GM10248 (cell line): ENCODE data around the gene MAP3K7.

Experiments
- CTCF ChIA-PET: fragments of 300-600 bp; sonication (Branson Sonifier 250); formaldehyde crosslinking; extraction: SDS; loops from one replicate; lab custom pipeline; 2021; ENCODE audit warnings: antibody characterized with exemption; lab: Yijun Ruan, JAX
- POLR2A ChIA-PET: fragments of 350-650 bp; sonication (Branson Sonifier 250); formaldehyde crosslinking; extraction: SDS; loops from one replicate; lab custom pipeline; 2020; ENCODE audit warnings: antibody characterized with exemption; lab: Yijun Ruan, JAX
- DNase-seq: peaks from one replicate; pipeline ENCODE4 v3.0.0; 2012; ENCODE audit errors: extremely low spot score
- TF ChIP-seq, protein P1 (sequence below): IDR thresholded peaks from 2 replicates; pipeline ENCODE4 v1.5.1; 2012; ENCODE audit warnings: mild to moderate bottlenecking, low read depth; ENCODE audit errors: extremely low read depth, missing control alignments, control extremely low read depth

The MAP3K7 gene

DNA sequence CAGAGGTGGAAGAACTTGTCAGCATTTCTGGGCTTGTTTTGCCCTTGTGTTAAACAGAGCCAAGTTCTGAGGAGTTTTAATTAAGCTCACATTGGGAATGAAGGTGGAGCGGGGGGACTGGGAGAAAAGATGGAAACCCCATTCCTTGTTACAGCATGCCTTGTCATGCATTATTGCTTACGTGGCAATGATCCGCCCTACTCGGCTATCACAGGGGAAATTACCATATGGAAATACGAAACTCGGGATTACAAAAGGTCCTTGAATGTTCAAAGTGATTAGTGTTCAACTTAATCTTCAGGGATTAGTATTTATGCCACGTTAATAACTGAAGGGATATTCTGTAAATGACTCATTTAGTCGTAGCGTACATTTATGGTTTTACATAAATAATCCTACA is 86.4 kb downstream of the MAP3K7 start:
- no peak for DNase-seq
- ChIA-PET CTCF (interaction anchor here (0.5 to 3.3 kb wide), 3 partner anchors 21 to 559 kb away, joined by 3 to 16 read pairs (median 3); no protein-coding TSS in a partner anchor), POLR2A (no interaction called here)
- TF ChIP-seq, protein P1, sequence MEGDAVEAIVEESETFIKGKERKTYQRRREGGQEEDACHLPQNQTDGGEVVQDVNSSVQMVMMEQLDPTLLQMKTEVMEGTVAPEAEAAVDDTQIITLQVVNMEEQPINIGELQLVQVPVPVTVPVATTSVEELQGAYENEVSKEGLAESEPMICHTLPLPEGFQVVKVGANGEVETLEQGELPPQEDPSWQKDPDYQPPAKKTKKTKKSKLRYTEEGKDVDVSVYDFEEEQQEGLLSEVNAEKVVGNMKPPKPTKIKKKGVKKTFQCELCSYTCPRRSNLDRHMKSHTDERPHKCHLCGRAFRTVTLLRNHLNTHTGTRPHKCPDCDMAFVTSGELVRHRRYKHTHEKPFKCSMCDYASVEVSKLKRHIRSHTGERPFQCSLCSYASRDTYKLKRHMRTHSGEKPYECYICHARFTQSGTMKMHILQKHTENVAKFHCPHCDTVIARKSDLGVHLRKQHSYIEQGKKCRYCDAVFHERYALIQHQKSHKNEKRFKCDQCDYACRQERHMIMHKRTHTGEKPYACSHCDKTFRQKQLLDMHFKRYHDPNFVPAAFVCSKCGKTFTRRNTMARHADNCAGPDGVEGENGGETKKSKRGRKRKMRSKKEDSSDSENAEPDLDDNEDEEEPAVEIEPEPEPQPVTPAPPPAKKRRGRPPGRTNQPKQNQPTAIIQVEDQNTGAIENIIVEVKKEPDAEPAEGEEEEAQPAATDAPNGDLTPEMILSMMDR: no peak

- no peak for DNase-seq
- ChIA-PET CTCF (interaction anchor here (1.0 to 3.3 kb wide), 4 partner anchors 13 to 557 kb away, joined by 3 to 16 read pairs (median 4); no protein-coding TSS in a partner anchor), POLR2A (interaction anchor here (0.5 kb wide), 1 partner anchor 507 kb away, joined by 3 read pairs; no protein-coding TSS in a partner anchor)
- TF ChIP-seq, protein P1: no peak
These were observed 89.5 kb downstream of the MAP3K7 start for GRCh38 chr6:90497411-90497810.

- no peak for DNase-seq
- CTCF ChIA-PET: no interaction called here
These were observed 90.4 kb downstream of the MAP3K7 start for GRCh38 chr6:90496258-90497016.

DNA sequence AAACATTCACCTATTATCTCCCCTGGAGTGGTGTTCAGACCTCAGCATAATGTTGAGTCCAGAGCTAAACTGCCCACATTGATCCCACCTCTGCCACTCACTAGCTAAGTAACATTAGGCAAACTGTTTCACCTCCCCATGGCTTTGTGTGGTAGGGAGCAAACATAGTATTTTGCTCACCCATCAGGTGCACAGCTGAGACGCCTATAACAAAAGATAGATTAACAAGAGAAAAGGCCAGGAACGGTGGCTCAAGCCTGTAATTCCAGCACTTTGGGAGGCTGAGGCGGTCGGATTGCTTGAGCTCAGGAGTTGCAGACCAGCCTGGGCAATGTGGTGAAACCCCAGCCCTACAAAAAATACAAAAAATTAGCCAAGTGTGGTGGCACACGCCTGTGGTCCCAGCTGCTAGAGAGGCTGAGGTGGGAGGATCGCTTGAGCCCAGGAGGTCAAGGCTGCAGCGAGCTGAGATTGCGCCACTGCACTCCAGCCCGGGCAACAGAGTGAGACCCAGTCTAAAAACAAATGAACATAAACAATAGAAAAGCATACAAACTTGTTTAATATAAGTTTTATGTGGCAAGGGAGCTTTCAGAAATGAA is 91.6 kb downstream of the MAP3K7 start:
- POLR2A ChIA-PET: no interaction called here
- CTCF ChIA-PET: interaction anchor here (1.1 kb wide), 1 partner anchor 16 kb away, joined by 4 read pairs; no protein-coding TSS in a partner anchor
- DNase-seq: no peak

More at GRCh38 chr6:90496258-90497016, 90.4 kb downstream of the MAP3K7 start:
- TF ChIP-seq, protein P1: no peak
- POLR2A ChIA-PET: no interaction called here

DNA sequence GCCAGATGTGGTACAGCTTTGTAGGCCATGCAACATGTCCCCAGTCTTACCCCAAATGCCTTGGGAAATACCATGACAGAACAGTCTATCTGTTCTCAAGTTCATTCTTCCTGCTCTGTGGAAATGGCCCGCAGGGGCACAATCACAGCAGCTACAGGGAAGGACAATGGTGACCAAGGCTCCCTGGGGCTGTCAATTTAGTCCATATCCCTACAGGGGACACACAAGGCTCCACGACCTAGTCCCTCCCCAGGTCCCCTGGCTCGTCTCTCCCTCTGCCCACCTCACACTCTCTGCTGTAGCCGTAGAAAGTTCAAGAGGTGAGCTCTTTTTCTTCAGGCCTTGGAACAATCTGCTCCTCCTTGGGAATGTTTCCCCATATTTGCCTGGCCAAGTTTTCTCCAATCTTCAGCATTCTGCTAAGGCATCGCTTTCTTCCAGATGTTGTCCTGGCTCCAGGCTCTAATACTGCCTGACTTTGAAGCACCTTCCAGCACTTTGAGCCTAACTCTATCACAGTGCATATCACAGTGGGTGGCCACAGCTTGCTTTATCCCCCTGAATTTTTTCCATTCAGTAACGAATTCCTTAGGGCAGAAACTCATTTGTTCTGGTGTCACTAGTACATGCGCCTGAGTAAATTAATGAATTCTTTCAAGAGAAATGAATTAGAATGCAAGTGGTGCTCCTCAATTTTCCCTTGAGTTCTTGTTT is 92.6 kb downstream of the MAP3K7 start:
- no peak for DNase-seq
- CTCF ChIA-PET: interaction anchor here (1.0 kb wide), 1 partner anchor 15 kb away, joined by 3 read pairs; no protein-coding TSS in a partner anchor
- TF ChIP-seq, protein P1: no peak
- POLR2A ChIA-PET: no interaction called here

More for the DNA sequence above, 91.6 kb downstream of the MAP3K7 start:
- TF ChIP-seq, protein P1: no peak

GRCh38 chr6:90493332-90493731 is 93.5 kb downstream of the MAP3K7 start:
- DNase-seq: no peak
- POLR2A ChIA-PET: no interaction called here
- CTCF ChIA-PET: interaction anchor here (1.0 to 3.5 kb wide), 5 partner anchors 10 to 553 kb away, joined by 3 to 13 read pairs (median 4); no protein-coding TSS in a partner anchor
- TF ChIP-seq, protein P1: no peak
